Common myeloid progenitor, CD34-positive (primary cell): ENCODE measurements around the gene BCAS1.

ENCODE experiments used
- CTCF ChIA-PET: fragments of 350-600 bp; sonication (Branson Sonifier 250); formaldehyde crosslinking; loops from one replicate; lab custom pipeline; 2021; ENCODE audit warnings: antibody characterized with exemption; lab: Charles Lee
- POLR2A ChIA-PET: fragments of 350-600 bp; sonication (Branson Sonifier 250); formaldehyde crosslinking; loops from one replicate; lab custom pipeline; 2021; ENCODE audit warnings: antibody characterized with exemption; lab: Charles Lee
- DNase-seq, 3 donors: peaks; one replicate each; pipeline versions ENCODE4 v3.0.0 to v3.0.0-alpha.2; 2013
- H3K27ac ChIP-seq, 2 experiments: 1 replicate in 1 of 2; 2 replicates in 1 of 2; pipeline ENCODE4 v1.7.0; 2013; ENCODE audit warnings: inconsistent platforms in 2 of 2, low read length in 2 of 2, mild to moderate bottlenecking in 2 of 2, low read depth in 1 of 2, moderate library complexity in 1 of 2; ENCODE audit not compliant: severe bottlenecking in 2 of 2, insufficient read depth in 1 of 2, poor library complexity in 1 of 2
- H3K27me3 ChIP-seq, 5 experiments: replicated peaks in 2 of 5; 1 replicate in 3 of 5; 2 replicates in 2 of 5; pipeline versions ENCODE4 v1.6.1 to v1.7.0; 2013; ENCODE audit warnings: low read length in 4 of 5, mild to moderate bottlenecking in 2 of 5, moderate library complexity in 2 of 5, inconsistent platforms in 1 of 5; ENCODE audit not compliant: insufficient read depth in 5 of 5, control insufficient read depth in 4 of 5
- H3K36me3 ChIP-seq, 4 experiments: 1 replicate in 2 of 4; 2 replicates in 2 of 4; pipeline versions ENCODE4 v1.6.1 to v1.7.0; 2013; ENCODE audit warnings: low read length in 3 of 4, control low read depth in 1 of 4, mild to moderate bottlenecking in 1 of 4; ENCODE audit not compliant: control insufficient read depth in 4 of 4, insufficient read depth in 4 of 4
- H3K4me1 ChIP-seq, 4 experiments: 1 replicate in 3 of 4; 2 replicates in 1 of 4; pipeline versions ENCODE4 v1.6.1 to v1.7.1; 2013; ENCODE audit warnings: low read length in 3 of 4, mild to moderate bottlenecking in 3 of 4, control low read depth in 1 of 4, inconsistent platforms in 1 of 4, moderate library complexity in 1 of 4; ENCODE audit not compliant: control insufficient read depth in 4 of 4, insufficient read depth in 4 of 4; ENCODE audit errors: control extremely low read depth in 1 of 4
- H3K4me3 ChIP-seq, 7 experiments: 1 replicate in 4 of 7; 2 replicates in 3 of 7; pipeline versions ENCODE4 v1.5.1 to v1.7.0; 2013; ENCODE audit warnings: mild to moderate bottlenecking in 7 of 7, low read length in 6 of 7, moderate library complexity in 6 of 7, inconsistent platforms in 2 of 7, low read depth in 2 of 7, control low read depth in 1 of 7; ENCODE audit not compliant: insufficient read depth in 4 of 7, control insufficient read depth in 1 of 7; ENCODE audit errors: extremely low read depth in 1 of 7
- H3K9me3 ChIP-seq, 5 experiments: 1 replicate in 4 of 5; 2 replicates in 1 of 5; pipeline versions ENCODE4 v1.6.1 to v1.7.1; 2013; ENCODE audit warnings: low read length in 4 of 5, mild to moderate bottlenecking in 2 of 5, inconsistent platforms in 1 of 5, low read depth in 1 of 5, moderate library complexity in 1 of 5; ENCODE audit not compliant: control insufficient read depth in 4 of 5, insufficient read depth in 2 of 5; ENCODE audit errors: control extremely low read depth in 1 of 5
- WGBS: methylation state at CpG from one replicate; pipeline ENCODE4 v1.1.5; 2013; ENCODE audit not compliant: insufficient coverage; 5-methylcytosine and 5-hydroxymethylcytosine counted together

BCAS1 gene

GRCh38 chr20:54094268-54094580 lies 23.8 kb upstream of the BCAS1 start:
- Histone ChIP-seq H3K36me3 (no peaks in the 10 kb centered on the region), H3K27me3 (no peaks in the 10 kb centered on the region), H3K4me1 (peaks cover 0 to 11% (median 5%) of the 10 kb centered on the region in 4 experiments), H3K27ac (no peak overlapping the region), H3K4me3 (no peak overlapping the region), H3K9me3 (no peaks in the 10 kb centered on the region)
- DNase-seq, result no peak
- POLR2A ChIA-PET, result no interaction called here
- 97% methylated on average over 4 of the region's 5 CpGs for WGBS
- CTCF ChIA-PET, result interaction anchor here (0.6 to 13.4 kb wide), 5 partner anchors 8 to 673 kb away, joined by 3 to 183 read pairs (median 3); partner anchors contain the start of gene PFDN4

- H3K9me3 ChIP-seq, result no peaks in the 10 kb centered on the region
- WGBS, result 100% methylated on average over 2 of the region's 9 CpGs
- no peaks in the 10 kb centered on the region for H3K27me3 ChIP-seq
- peaks cover 0 to 9% (median 5%) of the 10 kb centered on the region in 4 experiments for H3K4me1 ChIP-seq
- no peak overlapping the region for H3K4me3 ChIP-seq
- H3K27ac ChIP-seq, result no peak overlapping the region
- CTCF ChIA-PET, result interaction anchor here (1.0 to 13.4 kb wide), 4 partner anchors 9 to 109 kb away, joined by 3 to 183 read pairs (median 10); partner anchors contain the start of gene PFDN4
- H3K36me3 ChIP-seq, result no peaks in the 10 kb centered on the region
- POLR2A ChIA-PET, result no interaction called here
- DNase-seq, result no peak
These were observed 23.3 kb upstream of the BCAS1 start for GRCh38 chr20:54093423-54094267.

GRCh38 chr20:54092021-54092420 lies 21.6 kb upstream of the BCAS1 start:
- POLR2A ChIA-PET, result no interaction called here
- DNase-seq, result no peak
- Histone ChIP-seq H3K9me3 (no peaks in the 10 kb centered on the region), H3K27ac (no peak overlapping the region), H3K4me3 (no peak overlapping the region), H3K4me1 (peaks cover 0 to 7% (median 5%) of the 10 kb centered on the region in 4 experiments), H3K36me3 (no peaks in the 10 kb centered on the region), H3K27me3 (no peaks in the 10 kb centered on the region)
- CTCF ChIA-PET, result interaction anchor here (0.5 to 13.4 kb wide), 5 partner anchors 10 to 553 kb away, joined by 3 to 183 read pairs (median 6); partner anchors contain the start of gene PFDN4
- 100% methylated on average over 2 of the region's 2 CpGs for WGBS

GRCh38 chr20:54091120-54091480 lies 20.7 kb upstream of the BCAS1 start:
- Histone ChIP-seq H3K9me3 (no peaks in the 10 kb centered on the region), H3K27me3 (no peaks in the 10 kb centered on the region), H3K27ac (no peak overlapping the region), H3K4me3 (no peak overlapping the region), H3K36me3 (no peaks in the 10 kb centered on the region), H3K4me1 (peaks cover 0 to 7% (median 5%) of the 10 kb centered on the region in 4 experiments)
- WGBS, result 88% methylated on average over 3 of the region's 6 CpGs
- DNase-seq, result no peak
- ChIA-PET CTCF (interaction anchor here (1.2 to 13.4 kb wide), 4 partner anchors 8 to 112 kb away, joined by 3 to 183 read pairs (median 7); partner anchors contain the start of gene PFDN4), POLR2A (interaction anchor here (0.6 kb wide), 1 partner anchor 541 kb away, joined by 3 read pairs; no protein-coding TSS in a partner anchor)

- ChIA-PET CTCF (interaction anchor here (0.9 to 13.4 kb wide), 5 partner anchors 9 to 557 kb away, joined by 3 to 183 read pairs (median 4); partner anchors contain the start of gene PFDN4), POLR2A (interaction anchor here (0.6 kb wide), 1 partner anchor 542 kb away, joined by 3 read pairs; no protein-coding TSS in a partner anchor)
- Histone ChIP-seq H3K27me3 (no peaks in the 10 kb centered on the region), H3K27ac (no peak overlapping the region), H3K9me3 (no peaks in the 10 kb centered on the region), H3K36me3 (no peaks in the 10 kb centered on the region), H3K4me1 (peaks cover 0 to 7% (median 5%) of the 10 kb centered on the region in 4 experiments), H3K4me3 (no peak overlapping the region)
- WGBS, result 69% methylated on average over 6 of the region's 6 CpGs
- peak in 2 of 3 donors; percentile 60 to 74 for DNase-seq
These were observed 20.1 kb upstream of the BCAS1 start for GRCh38 chr20:54090230-54091119.

- Histone ChIP-seq H3K36me3 (no peaks in the 10 kb centered on the region), H3K9me3 (no peaks in the 10 kb centered on the region), H3K27ac (no peak overlapping the region), H3K4me3 (no peak overlapping the region), H3K4me1 (peaks cover 0 to 7% (median 5%) of the 10 kb centered on the region in 4 experiments), H3K27me3 (no peaks in the 10 kb centered on the region)
- ChIA-PET POLR2A (no interaction called here), CTCF (interaction anchor here (1.0 to 1.4 kb wide), 2 partner anchors 16 to 21 kb away, joined by 3 read pairs; no protein-coding TSS in a partner anchor)
- WGBS, result 100% methylated on average over 1 of the region's 1 CpG
- no peak for DNase-seq
These were observed 18.0 kb upstream of the BCAS1 start for GRCh38 chr20:54088430-54088829.
